ENCODE data around the gene RNGTT.

- no peak for TF ChIP-seq ZNF354C (tag by site-specific recombination; IDR thresholded peaks at IDR 0.05; ENCODE audit: borderline replicate concordance, low read depth)
- TF ChIP-seq ZBTB7A (tag by site-specific recombination; IDR thresholded peaks at IDR 0.05; ENCODE audit: low read depth), result no peak
- TF ChIP-seq ZNF133 (tag by site-specific recombination; IDR thresholded peaks at IDR 0.05), result no peak
- no peak for TF ChIP-seq CTCF (tag by site-specific recombination; IDR thresholded peaks at IDR 0.05)
- no peak for TF ChIP-seq ZNF114 (tag by site-specific recombination; IDR thresholded peaks at IDR 0.05)
- TF ChIP-seq TCF7L2 (IDR thresholded peaks at IDR 0.05; ENCODE audit: borderline replicate concordance, low read depth, low read length), result no peak
- TF ChIP-seq ZNF416 (tag by site-specific recombination; IDR thresholded peaks at IDR 0.05), result no peak
- TF ChIP-seq MZF1 (tag by site-specific recombination; IDR thresholded peaks at IDR 0.05; ENCODE audit: borderline replicate concordance), result no peak
- no peak for TF ChIP-seq PBX3 (CRISPR knock-in tag; IDR thresholded peaks at IDR 0.05)
- no peak for TF ChIP-seq ATF2 (tag by site-specific recombination; IDR thresholded peaks at IDR 0.05; ENCODE audit: low read depth)
Observed at GRCh38 chr6:88992741-88993552, 29.5 kb upstream of the RNGTT start.

All from HEK293 (cell line).